Neural crest cell (in vitro differentiated cells): ENCODE results near the gene HOXD8. TPM values are rescaled to one million over a fixed set of nuclear protein-coding genes. Genes with fewer than 3 reads are reported as not detected.

Source experiments
- DNase-seq: peaks from one replicate; pipeline ENCODE4 v3.0.0; 2021; ENCODE audit warnings: low read depth, mixed read lengths, low spot score
- H3K27ac Mint-ChIP-seq: one replicate; pipeline ENCODE4 v1.8.0; 2021; ENCODE audit warnings: mild to moderate bottlenecking, mixed read lengths; ENCODE audit not compliant: unreplicated experiment
- H3K27me3 Mint-ChIP-seq: 2 replicates; pipeline ENCODE4 v1.8.0; 2021; ENCODE audit warnings: low read depth, mild to moderate bottlenecking, mixed read lengths
- H3K36me3 Mint-ChIP-seq: 2 replicates; pipeline ENCODE4 v1.8.0; 2021; ENCODE audit warnings: low read depth, mild to moderate bottlenecking, mixed read lengths
- H3K4me1 Mint-ChIP-seq: 2 replicates; pipeline ENCODE4 v1.8.0; 2021; ENCODE audit warnings: mixed read lengths
- H3K4me3 Mint-ChIP-seq: one replicate; pipeline ENCODE4 v1.8.0; 2021; ENCODE audit warnings: mild to moderate bottlenecking, mixed read lengths
- H3K9me3 Mint-ChIP-seq: 2 replicates; pipeline ENCODE4 v1.8.0; 2021; ENCODE audit warnings: mixed read lengths
- microRNA-seq: library from miRNA; unstranded; fragments of <30 nt; microRNA quantifications from one replicate; pipeline ENCODE4, GENCODE V29; 2020
- total RNA-seq: library from RNA; stranded (reverse); gene quantifications from 2 replicates; pipeline ENCODE4 v1.2.1, GENCODE V29; 2021
- TF ChIP-seq, protein P1 (sequence below): fragments of 200-600 bp; sonication (generic); conservative IDR thresholded peaks from 2 replicates; pipeline ENCODE4 v1.5.0; 2021; ENCODE audit warnings: antibody characterized with exemption, mild to moderate bottlenecking

HOXD8 gene
- total RNA-seq, 1 donor from 2014 or later, result not detected

GRCh38 chr2:176175709-176176607 lies 46.5 kb downstream of the HOXD8 start:
- peaks cover 100% of the 10 kb centered on the region for H3K27me3 Mint-ChIP-seq
- no peaks in the 10 kb centered on the region for H3K9me3 Mint-ChIP-seq
- no peaks in the 10 kb centered on the region for H3K36me3 Mint-ChIP-seq
- H3K27ac Mint-ChIP-seq, result no peak overlapping the region
- H3K4me3 Mint-ChIP-seq, result peak overlapping the region; percentile 84
- H3K4me1 Mint-ChIP-seq, result peaks cover 37% of the 10 kb centered on the region
- TF ChIP-seq, protein P1, sequence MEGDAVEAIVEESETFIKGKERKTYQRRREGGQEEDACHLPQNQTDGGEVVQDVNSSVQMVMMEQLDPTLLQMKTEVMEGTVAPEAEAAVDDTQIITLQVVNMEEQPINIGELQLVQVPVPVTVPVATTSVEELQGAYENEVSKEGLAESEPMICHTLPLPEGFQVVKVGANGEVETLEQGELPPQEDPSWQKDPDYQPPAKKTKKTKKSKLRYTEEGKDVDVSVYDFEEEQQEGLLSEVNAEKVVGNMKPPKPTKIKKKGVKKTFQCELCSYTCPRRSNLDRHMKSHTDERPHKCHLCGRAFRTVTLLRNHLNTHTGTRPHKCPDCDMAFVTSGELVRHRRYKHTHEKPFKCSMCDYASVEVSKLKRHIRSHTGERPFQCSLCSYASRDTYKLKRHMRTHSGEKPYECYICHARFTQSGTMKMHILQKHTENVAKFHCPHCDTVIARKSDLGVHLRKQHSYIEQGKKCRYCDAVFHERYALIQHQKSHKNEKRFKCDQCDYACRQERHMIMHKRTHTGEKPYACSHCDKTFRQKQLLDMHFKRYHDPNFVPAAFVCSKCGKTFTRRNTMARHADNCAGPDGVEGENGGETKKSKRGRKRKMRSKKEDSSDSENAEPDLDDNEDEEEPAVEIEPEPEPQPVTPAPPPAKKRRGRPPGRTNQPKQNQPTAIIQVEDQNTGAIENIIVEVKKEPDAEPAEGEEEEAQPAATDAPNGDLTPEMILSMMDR, result no peak
- DNase-seq, result no peak

DNA sequence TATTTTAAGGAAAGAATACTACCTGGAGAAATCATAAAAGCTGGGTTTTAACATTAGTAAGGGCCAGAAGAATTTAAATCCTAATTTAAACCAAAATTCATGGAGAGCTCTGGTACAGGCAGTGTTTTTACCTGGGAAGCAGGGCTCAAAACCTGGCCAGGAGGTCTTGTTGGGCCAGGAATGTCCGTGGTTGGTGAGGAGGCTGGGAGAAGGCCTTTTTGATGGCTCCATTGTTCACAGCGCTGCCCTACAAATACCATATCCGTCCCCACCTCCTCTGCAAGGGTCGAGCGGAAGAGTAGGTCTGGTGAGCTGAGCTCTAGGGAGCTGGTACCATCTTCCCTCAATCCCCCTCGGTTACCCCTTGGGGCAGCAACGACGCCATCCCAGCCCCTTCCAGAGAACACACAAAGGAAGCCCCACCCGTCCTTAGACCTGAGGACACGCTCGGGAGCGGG lies 48.1 kb downstream of the HOXD8 start:
- no peak for DNase-seq
- no peaks in the 10 kb centered on the region for H3K36me3 Mint-ChIP-seq
- H3K4me1 Mint-ChIP-seq, result peaks cover 37% of the 10 kb centered on the region
- peaks cover 100% of the 10 kb centered on the region for H3K27me3 Mint-ChIP-seq
- TF ChIP-seq, protein P1, result no peak
- H3K27ac Mint-ChIP-seq, result no peak overlapping the region
- H3K9me3 Mint-ChIP-seq, result no peaks in the 10 kb centered on the region
- H3K4me3 Mint-ChIP-seq, result peak overlapping the region; percentile 54

GRCh38 chr2:176178038-176178756 lies 48.7 kb downstream of the HOXD8 start:
- Mint-ChIP-seq H3K4me1 (peaks cover 37% of the 10 kb centered on the region), H3K4me3 (peak overlapping the region; percentile 58), H3K27me3 (peaks cover 100% of the 10 kb centered on the region), H3K36me3 (no peaks in the 10 kb centered on the region), H3K27ac (no peak overlapping the region), H3K9me3 (no peaks in the 10 kb centered on the region)
- DNase-seq, result no peak
- TF ChIP-seq, protein P1, result no peak

DNA sequence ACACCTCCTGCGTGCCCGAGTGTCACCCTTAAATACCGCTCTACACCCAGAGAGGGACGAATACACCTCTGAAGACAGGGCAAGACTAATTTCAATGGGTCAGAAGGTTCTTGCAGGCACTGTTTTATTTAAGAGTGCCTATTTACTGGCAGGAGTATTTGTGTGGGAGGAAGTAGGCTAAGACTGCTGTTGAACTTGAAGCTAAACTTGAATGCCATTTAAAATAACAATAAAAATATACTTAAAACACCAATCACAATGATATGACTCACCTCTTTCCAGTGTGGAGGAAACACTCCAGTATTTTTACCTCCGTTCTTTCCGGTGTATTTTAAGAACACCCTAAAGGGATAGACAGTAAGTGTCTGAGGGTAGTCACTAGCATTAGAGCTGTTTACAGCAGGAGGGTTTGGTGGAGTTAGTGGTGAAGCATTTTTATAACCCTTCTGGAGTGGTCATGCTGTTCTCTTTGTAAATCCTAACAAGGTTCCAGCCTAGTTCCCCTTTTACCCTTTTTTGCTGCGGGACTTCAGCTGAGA lies 49.3 kb downstream of the HOXD8 start:
- DNase-seq, result no peak
- H3K9me3 Mint-ChIP-seq, result no peaks in the 10 kb centered on the region
- TF ChIP-seq, protein P1, result no peak
- peaks cover 100% of the 10 kb centered on the region for H3K27me3 Mint-ChIP-seq
- H3K27ac Mint-ChIP-seq, result no peak overlapping the region
- peaks cover 36% of the 10 kb centered on the region for H3K4me1 Mint-ChIP-seq
- H3K4me3 Mint-ChIP-seq, result no peak overlapping the region
- H3K36me3 Mint-ChIP-seq, result no peaks in the 10 kb centered on the region

DNA sequence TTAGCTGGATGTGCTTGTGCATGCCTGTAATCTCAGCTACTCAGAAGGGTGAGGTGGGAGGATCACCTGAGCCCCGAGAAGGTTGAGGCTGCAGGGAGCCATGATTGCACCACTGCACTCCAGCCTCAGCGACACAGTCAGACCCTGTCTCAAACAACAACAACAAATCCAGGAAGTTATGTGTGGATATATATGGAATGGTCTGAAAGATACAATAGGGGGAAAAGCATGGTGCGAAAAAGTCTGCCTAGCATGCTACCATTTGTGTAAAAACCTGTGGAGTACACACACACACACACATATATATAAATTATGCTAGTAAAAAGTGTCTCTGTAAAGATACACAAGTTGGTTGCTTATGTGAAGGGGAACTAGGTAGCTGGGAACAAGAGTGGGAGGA lies 52.0 kb downstream of the HOXD8 start:
- no peak for DNase-seq
- Mint-ChIP-seq H3K4me3 (no peak overlapping the region), H3K36me3 (no peaks in the 10 kb centered on the region), H3K9me3 (no peaks in the 10 kb centered on the region), H3K27me3 (peaks cover 100% of the 10 kb centered on the region), H3K27ac (no peak overlapping the region), H3K4me1 (peaks cover 11% of the 10 kb centered on the region)
- TF ChIP-seq, protein P1, result no peak

Small RNA genes lying within 50 kb of the gene (microRNA-seq; reads per million reads assigned to microRNA genes)
- 12,419 reads per million, percentile 95 among the genes with 10 or more reads in this experiment for gene MIR10B

Other genes starting within 250 kb of the HOXD8 start
- 34.2 and 36.4 TPM in 2 replicates for gene LNPK, start 127.4 kb upstream of the HOXD8 start, total RNA-seq
- gene EVX2, start 45.7 kb upstream of the HOXD8 start, total RNA-seq, result 0.43 and 0.44 TPM in 2 replicates
- gene HOXD13, start 37.0 kb upstream of the HOXD8 start, total RNA-seq, result not detected in 2 replicates
- not detected in 2 replicates for gene HOXD12, start 29.9 kb upstream of the HOXD8 start, total RNA-seq
- not detected in 2 replicates for gene HOXD11, start 22.4 kb upstream of the HOXD8 start, total RNA-seq
- gene HOXD10, start 12.9 kb upstream of the HOXD8 start, total RNA-seq, result not detected in 2 replicates
- gene HOXD9, start 7.0 kb upstream of the HOXD8 start, total RNA-seq, result not detected in 2 replicates
- 1.3 TPM in 2 replicates for gene HOXD4, start 21.8 kb downstream of the HOXD8 start, total RNA-seq
- gene HOXD3, start 27.6 kb downstream of the HOXD8 start, total RNA-seq, result 1.5 and 1.9 TPM in 2 replicates
- not detected in 2 replicates for gene HOXD1, start 59.0 kb downstream of the HOXD8 start, total RNA-seq
- gene MTX2, start 139.7 kb downstream of the HOXD8 start, total RNA-seq, result 23.7 and 25.6 TPM in 2 replicates